Stromal cell of bone marrow (primary cell): ENCODE results near the gene UAP1.

Source experiments
- DNase-seq: peaks from one replicate; pipeline ENCODE4 v3.0.0-alpha.2; 2012; ENCODE audit warnings: low read depth

The UAP1 gene

DNA sequence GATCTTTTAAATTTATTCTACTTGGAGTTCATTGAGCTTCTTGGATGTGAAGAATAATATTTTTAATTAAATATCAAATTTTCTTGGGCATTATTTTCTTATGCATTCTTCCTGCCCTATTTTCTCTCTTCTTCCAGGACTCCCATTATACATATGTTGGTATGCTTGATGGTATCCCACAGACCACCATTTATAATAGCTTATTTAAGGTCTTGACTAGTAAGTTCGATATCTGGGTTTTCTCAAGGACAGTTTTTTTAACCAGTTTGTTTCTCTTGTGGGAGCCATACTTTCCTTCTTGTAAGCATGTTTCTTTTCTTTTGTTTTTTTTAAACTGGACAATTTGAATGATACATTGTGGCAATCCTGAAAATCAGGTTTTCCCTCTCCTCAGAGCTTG, 55.3 kb downstream of the UAP1 start:
- DNase-seq, result no peak

DNA sequence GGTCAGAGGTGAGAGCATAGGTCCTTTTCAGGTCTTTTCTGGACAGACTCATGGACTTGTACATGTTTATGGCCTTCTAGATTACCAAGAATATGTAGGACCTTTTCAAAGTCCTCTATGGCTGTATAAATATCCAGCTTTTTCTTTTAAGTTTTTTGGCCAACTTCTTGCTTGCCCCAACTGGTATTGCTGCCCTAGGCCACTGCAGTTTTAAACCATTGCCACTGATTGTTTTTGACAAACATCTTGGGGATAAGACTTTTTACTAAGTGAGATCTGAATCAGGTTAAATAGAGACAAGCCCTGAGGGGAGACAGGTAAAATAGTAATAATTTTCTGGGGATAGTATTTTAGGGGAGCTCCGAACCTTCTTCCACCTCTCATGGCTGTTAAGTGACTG, 56.0 kb downstream of the UAP1 start:
- DNase-seq, result no peak

DNA sequence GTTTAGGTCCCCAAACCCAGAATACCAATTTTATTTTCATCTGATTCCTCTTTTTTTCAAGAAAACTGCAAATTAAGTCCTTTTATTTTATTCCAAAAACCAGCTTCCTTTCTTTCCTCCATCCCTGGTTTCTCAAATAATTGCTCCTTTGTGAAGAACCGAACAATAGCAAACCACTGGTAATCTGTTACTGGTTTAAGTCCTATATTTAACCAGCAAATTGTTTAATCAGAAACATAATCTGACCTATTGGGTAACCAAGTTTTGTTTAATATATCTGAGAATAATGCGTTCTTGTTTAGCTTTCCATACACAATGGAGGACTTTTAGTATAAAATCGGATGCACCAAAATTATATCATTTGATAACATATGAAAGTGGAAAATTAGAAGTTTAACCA, 57.6 kb downstream of the UAP1 start:
- no peak for DNase-seq

DNA sequence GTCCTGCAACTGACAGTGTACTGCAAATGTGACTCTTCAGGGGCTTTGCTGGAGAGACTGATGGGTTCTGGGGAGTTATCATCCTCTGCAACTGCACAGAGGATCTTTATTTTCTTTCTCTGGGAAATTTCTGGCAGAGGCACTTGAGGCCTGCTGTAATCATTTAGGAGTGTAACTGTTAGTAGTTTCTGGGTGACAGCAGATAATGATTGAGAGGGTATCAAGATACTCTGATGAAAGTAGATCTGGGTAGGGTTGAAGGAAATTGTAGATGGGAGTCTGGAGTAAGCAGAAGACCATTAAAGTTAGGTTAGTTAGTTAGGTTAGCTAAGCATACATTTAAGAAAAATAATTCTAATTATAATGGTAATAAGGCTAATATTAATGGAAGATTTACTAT, 59.7 kb downstream of the UAP1 start:
- DNase-seq, result no peak

DNA sequence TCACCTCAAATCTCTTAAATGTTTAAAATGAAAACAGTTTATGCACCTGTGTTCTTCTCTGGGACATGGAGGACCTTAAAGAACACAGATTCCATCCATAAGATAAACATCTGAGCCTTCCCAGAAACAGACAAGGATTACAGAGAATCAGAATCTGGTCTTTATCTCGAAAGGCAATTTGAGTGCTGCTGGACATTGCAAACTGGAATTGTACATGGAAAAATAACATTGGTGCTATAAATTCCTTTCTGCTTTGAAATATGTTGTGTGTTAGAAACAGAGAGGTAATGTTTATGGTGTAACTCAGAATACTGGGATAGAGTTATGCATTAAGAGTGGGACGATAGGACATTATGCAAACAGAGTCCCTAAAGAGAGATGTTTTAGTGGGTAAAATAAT, 64.2 kb downstream of the UAP1 start:
- DNase-seq, result no peak

DNA sequence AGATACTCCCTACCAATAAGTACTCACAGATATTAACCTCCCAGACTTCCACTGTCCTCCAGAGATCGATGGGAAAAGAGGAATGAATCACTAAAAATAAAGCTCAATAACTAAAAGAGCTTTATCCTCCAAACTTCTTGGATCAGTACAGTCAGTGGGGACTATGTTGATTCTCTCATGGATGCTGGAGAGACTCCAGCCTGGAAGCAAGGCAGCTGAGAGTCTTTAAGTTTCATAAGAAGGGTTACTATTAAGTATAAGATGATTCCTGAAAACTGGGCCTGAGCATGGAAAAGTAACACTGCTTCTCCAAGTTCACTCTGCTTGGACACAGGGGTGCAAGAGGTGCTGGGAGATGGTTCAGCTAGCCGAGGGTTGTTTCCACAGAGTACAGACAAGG, 64.6 kb downstream of the UAP1 start:
- DNase-seq, result peak; percentile 73

DNA sequence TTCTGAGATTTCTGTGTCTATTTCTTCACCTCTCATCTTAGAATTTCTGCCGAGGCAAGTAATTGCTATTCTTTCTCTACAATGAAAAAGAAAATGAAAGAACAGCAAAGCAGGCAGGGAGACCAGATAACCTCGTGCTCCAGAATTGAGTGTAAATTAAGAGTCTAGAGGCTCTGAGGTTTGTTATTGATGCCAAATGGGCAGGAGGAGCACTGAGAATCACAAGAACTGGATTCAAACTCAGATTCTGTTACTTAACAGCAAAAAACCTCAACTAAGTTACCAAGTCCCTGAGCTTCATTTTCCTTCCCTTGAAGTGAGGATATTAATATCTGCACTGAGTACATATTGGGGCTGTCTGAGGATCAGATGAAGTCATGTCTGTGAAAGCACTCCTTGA, 65.2 kb downstream of the UAP1 start:
- DNase-seq, result no peak

DNA sequence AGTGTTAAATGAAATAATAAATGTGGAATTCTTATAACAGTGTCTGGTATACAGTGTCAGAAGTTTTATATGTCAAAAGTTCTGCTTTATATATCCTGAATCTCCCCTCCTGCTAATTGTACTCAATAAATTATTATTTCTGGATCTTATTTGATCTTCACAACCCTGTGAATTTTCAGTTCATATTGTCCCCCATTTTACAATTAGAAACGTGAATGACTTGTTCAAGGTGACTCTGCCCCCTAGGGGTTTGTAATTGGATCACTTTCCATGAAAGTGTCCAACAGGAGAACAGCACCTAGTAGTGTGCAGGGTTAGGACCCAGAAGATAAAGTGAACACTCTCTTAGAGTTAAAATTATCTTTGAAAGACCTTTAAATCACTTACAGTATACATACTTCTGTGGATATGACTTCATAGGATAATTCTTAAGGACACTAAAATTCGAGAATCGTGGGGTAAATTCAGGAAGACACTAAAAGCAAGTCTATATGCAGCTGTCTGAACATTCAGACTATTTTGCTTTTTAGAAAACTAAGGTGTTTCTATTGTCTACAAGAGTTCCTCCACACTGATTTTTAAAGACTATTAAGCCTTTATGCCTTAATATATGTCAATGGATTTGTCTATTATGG, 66.3 kb downstream of the UAP1 start:
- DNase-seq, result no peak

DNA sequence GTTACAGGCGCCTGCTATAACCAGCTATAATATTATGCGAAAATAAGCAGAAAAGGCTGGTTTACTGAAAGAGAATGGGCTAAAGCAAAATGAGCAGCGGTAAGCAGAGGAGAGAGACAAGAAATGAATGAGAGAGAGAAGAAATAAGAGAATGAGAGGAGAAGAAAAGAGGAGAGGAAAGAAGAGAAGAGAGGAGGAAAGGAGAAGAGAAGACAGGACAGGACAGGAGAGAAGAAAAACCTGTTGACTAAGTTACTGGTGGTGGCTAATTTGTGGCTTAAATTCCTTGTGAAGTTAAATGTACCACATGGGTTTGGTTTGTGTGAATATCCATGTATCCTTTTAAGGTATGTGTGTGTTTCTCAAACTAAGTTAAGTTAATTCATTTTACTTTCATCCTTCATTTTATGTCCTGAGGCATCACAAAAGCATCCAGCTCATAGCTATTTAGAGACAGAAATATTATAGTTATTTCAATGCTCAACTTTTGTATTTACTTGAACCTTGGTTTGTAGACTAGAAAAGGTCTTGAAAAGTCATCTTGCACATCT, 67.6 kb downstream of the UAP1 start:
- no peak for DNase-seq

DNA sequence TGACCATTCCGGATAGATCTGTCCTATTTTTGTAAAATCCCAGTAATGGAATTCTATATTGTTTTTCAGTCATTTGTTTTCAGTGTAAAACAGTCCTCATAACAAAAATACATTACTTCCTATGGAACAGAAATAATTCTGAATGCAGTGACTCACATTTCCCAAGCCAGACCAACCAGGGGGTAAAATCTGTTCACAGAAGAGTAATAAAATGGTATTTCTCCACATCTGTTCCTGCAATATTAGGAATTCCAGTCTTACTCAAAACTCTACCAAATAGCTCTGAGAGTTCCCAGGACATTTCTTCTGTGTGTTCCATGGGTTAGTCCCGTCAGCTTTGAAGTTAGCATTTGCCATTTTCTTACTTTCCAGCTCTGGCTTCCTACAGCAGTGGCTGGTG, 68.1 kb downstream of the UAP1 start:
- DNase-seq, result peak; percentile 54

DNA sequence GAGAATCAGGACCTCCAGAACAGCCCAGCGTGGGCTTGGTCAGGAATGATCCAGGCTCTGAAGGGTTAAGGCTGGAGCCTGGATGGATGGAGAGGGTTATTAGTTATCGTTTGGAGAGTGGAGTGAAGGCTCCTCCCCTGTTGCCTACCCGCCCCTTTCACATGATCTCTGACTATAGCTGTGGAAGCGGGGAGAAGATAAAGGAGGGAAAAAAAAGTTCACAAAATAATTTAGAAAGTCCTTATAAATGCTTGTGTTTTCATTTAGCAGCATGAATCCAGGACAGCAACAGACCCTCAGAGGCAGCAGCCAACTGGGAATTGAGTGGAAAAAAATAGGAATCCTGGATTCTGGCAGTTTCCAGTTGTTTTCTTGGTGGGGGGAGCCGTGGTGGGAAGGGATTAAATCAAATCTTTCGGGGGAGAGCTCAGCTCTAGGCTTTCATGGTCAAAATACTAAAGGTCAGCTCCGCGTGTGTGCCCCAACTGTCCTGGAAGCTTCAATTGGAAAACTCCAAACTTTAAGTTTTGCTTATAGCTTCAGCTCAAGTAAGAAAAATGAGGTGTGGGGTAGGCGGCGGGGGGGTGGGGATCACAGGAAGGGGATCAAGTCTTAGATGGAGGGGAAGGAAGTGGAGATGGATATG, 70.1 kb downstream of the UAP1 start:
- peak; percentile 75 for DNase-seq

DNA sequence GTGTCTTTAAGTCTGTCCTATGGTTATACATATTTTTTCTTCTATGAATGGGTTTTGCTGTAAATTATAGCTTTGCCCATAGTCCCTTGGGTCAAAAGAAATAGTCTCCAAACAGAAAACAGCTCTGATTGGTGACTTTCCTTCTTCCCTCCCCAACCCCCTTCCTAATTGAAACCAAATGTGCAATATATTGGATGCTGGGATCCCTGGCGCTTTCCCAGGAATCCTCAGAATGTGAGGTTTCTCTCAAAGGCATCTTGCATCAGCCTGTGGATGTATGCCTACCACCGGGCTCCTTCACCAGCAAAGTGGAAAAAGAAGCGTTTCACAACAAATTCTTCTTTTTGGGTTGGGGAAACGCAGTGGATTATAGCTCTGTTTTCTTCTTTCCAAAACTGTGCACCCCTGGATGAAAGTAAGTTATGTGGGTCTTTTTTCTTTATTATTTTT, 70.7 kb downstream of the UAP1 start, which contains the start of gene DDR2:
Gene DDR2, plus strand, starts transcription at position 248 of the 450 bp plus-strand sequence. CDS start 86,600 bp downstream, outside the sequence.
- DNase-seq, result peak; percentile 98

DNA sequence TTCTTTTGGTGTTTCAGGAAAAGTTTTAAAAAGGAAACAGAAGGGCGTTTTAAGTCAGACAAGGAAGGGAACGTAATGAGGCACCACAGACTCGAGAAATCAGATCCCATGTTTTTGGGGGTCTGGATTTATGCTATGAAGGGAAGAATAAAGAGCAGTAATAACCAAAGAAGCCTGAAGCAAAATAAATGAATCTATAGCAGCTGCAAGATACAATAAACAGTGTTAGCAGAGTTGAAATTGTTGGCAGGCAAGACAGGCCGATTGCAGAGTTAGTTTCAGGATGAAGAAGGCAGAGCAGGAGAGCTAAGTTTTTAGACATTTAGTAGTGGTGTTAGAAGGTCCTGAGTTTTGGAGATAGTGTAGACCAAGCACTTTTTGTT, 71.2 kb downstream of the UAP1 start:
- DNase-seq, result no peak

DNA sequence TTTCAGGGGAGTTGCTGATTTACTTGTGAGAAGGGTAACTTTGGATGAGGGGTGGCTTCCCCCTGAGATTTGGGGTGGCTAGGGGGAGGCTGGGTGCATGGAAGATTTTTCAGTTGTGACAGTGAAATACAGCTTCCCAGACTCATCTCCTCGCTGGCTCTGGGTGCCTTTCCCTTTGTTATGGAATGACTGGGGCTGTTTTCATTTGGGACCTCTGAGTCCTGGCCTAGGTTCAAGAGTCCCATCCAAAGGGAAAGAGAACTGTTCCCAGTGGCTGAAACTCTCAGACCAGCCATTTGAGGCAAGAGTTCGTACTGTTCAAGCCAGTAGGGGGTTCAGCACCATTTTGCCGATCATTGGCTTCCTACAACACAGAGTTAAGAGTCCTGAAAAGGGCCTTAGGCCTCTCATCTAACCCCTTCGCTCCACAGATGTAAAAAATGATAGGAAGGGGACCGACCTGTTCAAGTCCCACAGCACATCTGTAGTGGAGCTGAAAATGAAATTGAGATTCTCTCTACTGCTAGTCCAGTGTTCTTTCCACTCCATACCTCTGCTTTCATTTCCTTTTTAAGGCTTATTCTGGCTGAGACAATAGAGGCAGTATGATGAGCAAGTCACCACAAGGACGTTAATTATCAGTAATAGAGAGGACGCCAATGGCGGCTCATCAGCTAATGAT, 71.7 kb downstream of the UAP1 start:
- peak; percentile 38 for DNase-seq

DNA sequence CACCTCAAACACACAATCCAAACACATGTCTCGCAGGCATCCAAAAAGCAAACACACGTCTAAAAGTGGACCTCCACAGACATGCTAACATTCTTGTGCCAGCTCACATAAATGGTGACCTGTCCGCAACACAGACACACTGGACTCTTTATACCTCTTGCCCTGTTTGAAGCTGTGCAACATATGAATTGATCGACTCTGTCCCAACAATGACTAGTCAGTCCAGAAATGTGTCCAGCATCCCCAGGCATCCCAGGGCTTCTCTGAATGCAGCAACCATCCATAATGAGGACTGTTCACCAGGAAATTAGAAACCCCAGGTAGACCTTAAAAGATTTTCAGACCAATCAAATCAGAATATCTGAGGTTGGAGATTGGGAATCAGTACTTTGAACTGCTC, 73.9 kb downstream of the UAP1 start:
- no peak for DNase-seq

DNA sequence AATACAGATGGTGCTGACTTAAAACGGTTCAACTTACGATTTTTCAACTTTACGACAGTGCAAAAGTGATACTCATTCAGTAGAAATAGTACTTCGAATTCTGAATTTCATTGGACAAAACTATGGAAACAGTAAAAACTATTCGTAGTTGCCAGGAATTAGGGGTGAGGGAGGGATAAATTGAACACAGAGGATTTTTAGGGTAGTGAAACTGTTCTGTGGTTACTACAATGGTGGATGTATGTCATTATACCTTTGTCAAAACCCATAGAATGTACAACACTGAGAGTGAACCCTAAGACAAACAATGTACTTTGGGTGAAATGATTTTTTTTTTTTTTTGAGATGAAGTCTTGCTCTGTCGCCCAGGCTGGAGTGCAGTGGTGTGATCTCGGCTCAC, 78.2 kb downstream of the UAP1 start:
- no peak for DNase-seq

DNA sequence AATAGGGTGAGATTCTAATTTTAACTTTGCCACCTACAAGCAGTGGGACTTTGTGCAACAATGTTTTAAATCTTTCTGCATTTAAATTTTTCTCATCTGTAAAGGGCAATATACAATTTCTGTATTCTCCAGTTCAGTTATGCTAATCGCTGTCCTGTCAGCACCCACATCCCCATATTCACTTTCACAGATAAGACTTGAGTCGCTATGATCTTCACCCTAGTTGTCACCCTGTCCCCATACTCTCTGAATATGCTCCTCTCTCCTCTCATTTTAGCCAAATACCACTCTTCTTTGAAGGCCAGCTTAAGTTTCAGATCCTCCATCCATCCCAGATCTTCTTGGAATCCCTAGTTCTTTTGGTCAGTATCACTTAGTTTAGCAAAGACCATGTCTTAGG, 79.6 kb downstream of the UAP1 start:
- DNase-seq, result no peak

DNA sequence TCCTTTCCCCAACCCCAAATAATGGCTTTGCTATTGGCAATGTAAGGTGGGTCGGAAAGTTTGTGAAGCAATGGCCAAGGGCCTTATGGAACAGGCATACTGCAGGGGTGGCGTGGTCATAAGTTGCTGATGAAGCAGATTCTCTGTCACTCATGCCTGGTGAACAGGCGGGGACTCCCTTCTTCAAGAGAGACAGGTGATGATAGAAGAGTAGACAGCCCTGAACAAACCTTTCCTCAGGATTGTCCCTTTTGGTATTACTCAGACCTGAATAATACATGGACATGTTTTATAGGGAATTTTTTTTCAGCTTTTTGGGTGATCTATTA, 83.4 kb downstream of the UAP1 start:
- no peak for DNase-seq

DNA sequence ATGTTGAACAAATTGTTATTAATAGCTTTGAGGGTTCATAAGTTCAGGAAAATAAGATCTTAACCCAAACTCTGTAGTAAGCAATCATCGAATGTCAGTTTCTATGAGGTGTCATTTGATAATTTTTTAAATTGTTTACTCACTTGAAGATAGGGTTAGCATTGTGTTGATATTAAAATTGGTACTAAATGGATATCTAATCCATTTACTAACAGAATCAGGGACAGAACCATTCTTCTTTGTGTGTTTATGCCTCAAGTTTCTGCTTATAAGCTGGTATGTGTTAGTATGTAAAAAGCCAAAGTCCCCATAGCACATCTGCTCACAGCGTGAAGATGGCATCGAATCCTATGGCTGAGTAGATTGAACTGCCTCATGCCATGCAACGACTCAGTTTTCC, 84.1 kb downstream of the UAP1 start:
- no peak for DNase-seq

DNA sequence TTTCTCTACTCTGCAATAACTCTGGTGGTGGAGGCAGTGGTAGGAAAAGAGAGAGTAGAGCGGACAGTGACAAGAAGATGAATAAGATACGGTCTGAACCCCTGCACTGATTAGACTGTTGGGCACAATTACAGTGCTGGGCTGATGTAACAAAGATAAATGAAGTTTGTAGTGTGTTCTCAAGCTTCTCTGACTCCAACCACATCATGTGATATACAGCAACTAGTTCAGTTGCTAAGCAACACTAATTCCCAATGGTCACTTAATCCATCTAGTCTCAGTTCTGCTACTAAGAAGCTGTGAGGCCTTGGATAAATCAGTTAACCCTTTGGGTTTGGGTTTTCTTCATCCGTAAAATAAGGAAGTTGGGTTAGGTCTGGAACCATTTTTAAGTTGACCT, 88.1 kb downstream of the UAP1 start:
- DNase-seq, result peak; percentile 71
